HepG2 (cell line): ENCODE results near the gene BAZ1A.

ENCODE experiments used
- ATF1 ChIP-seq: IDR thresholded peaks from 2 replicates; pipeline ENCODE4 v1.6.1; 2016; ENCODE audit warnings: mild to moderate bottlenecking, control low read depth
- CTCF ChIP-seq: sonication (generic); formaldehyde crosslinking; IDR thresholded peaks from 2 replicates; pipeline ENCODE4 v1.5.0; 2020; ENCODE audit warnings: mild to moderate bottlenecking, missing genetic modification reagents, moderate library complexity
- JUND ChIP-seq: sonication (generic); formaldehyde crosslinking; IDR thresholded peaks from 2 replicates; pipeline ENCODE4 v1.8.0; 2022; ENCODE audit warnings: mild to moderate bottlenecking, missing genetic modification reagents
- MZF1 ChIP-seq: sonication (generic); formaldehyde crosslinking; IDR thresholded peaks from 2 replicates; pipeline ENCODE4 v1.8.1; 2023; ENCODE audit warnings: mild to moderate bottlenecking, missing genetic modification reagents, borderline replicate concordance
- POLR2A ChIP-seq, 2 experiments: IDR thresholded peaks; 2 replicates each; pipeline ENCODE4 v1.6.1; 2011; ENCODE audit warnings: low read depth in 2 of 2, low read length in 2 of 2, mild to moderate bottlenecking in 1 of 2, moderate library complexity in 1 of 2; ENCODE audit not compliant: insufficient read depth in 1 of 2
- POLR2AphosphoS5 ChIP-seq: IDR thresholded peaks from 2 replicates; pipeline ENCODE4 v1.6.1; 2012; ENCODE audit warnings: low read depth, low read length
- SMAD1 ChIP-seq: sonication (generic); formaldehyde crosslinking; IDR thresholded peaks from 2 replicates; pipeline ENCODE4 v1.4.0; 2020; ENCODE audit warnings: missing genetic modification reagents, low read depth, mild to moderate bottlenecking, borderline replicate concordance
- ZBTB4 ChIP-seq: sonication (generic); formaldehyde crosslinking; IDR thresholded peaks from 2 replicates; pipeline ENCODE4 v1.4.0; 2020; ENCODE audit warnings: missing genetic modification reagents, mild to moderate bottlenecking, borderline replicate concordance
- ZNF660 ChIP-seq: sonication (generic); formaldehyde crosslinking; IDR thresholded peaks from 2 replicates; pipeline ENCODE4 v1.5.1; 2020; ENCODE audit warnings: mild to moderate bottlenecking, low read depth, missing genetic modification reagents, borderline replicate concordance

- no peak for TF ChIP-seq MZF1 (CRISPR knock-in tag)
- no peak for TF ChIP-seq ATF1 (CRISPR knock-in tag)
- no peak for TF ChIP-seq SMAD1 (CRISPR knock-in tag)
- no peak for TF ChIP-seq ZBTB4 (CRISPR knock-in tag)
- TF ChIP-seq CTCF: no peak
- no peak for TF ChIP-seq ZNF660 (CRISPR knock-in tag)
- no peak for TF ChIP-seq JUND (CRISPR knock-in tag)
- TF ChIP-seq POLR2AphosphoS5: no peak
- no peak for TF ChIP-seq POLR2A (IDR thresholded peaks at IDR 0.05; ENCODE audit: insufficient read depth in 1 of 2, low read depth in 2 of 2, low read length in 2 of 2)
Measured at GRCh38 chr14:34781242-34781641, 93.9 kb downstream of the BAZ1A start.
